ENCODE measurements around the gene CIDEA. TPM values are rescaled to one million over a fixed set of nuclear protein-coding genes. Genes with fewer than 3 reads are reported as not detected.
A peak's percentile ranks its signal among the peaks of the same experiment; 100 is the strongest.

The CIDEA gene
- total RNA-seq, 2 donors from 2014 or later = 56.7 TPM; not detected in 1

- DNase-seq (peak; percentile 79 to 85 (median 81)), ATAC-seq (peak; percentile 77)
- 1% methylated on average over 77 of the region's 81 CpGs; no CpG with 5 or more reads in 1 of the 2 donors for WGBS, 2 donors
- Histone ChIP-seq H3K27me3 (no peaks in the 10 kb centered on the region), H3K4me3 (peak overlapping the region; percentile 17 to 48), H3K36me3 (replicated peaks in 1 of 2; ENCODE audit: insufficient read depth in 1 of 2, low read depth in 2 of 2) (peaks cover 0 to 3% of the 10 kb centered on the region in 2 donors), H3K4me1 (peaks cover 42% of the 10 kb centered on the region), H3K27ac (peak overlapping the region; percentile 65 to 94 (median 86)), H3K9me3 (no peaks in the 10 kb centered on the region)
- intact Hi-C loops (cut with DNase I) = no loop called here
- TF ChIP-seq POLR2A (IDR thresholded peaks at IDR 0.05) (peak; percentile 68 to 86 (median 77)), CTCF (IDR thresholded peaks at IDR 0.05) (no peak)
These were observed 54.4 kb downstream of the CIDEA start for GRCh38 chr18:12308386-12309100.

GRCh38 chr18:12309683-12310198 lies 55.6 kb downstream of the CIDEA start:
- H3K36me3 ChIP-seq (replicated peaks in 1 of 2; ENCODE audit: insufficient read depth in 1 of 2, low read depth in 2 of 2) = peaks cover 0 to 3% of the 10 kb centered on the region in 2 donors
- no peak for TF ChIP-seq CTCF (IDR thresholded peaks at IDR 0.05)
- peak in 1 of 3 donors; percentile 9 for TF ChIP-seq POLR2A (IDR thresholded peaks at IDR 0.05)
- DNase-seq = no peak
- H3K9me3 ChIP-seq = no peaks in the 10 kb centered on the region
- intact Hi-C loops (cut with DNase I) = no loop called here
- no peak for ATAC-seq
- no peak overlapping the region for H3K4me3 ChIP-seq
- H3K27ac ChIP-seq = peak overlapping the region; percentile 4 to 94 (median 78)
- no peaks in the 10 kb centered on the region for H3K27me3 ChIP-seq
- 12 to 17% methylated on average over 7 of the region's 7 CpGs for WGBS, 2 donors
- peaks cover 50% of the 10 kb centered on the region for H3K4me1 ChIP-seq

- ATAC-seq = no peak
- Histone ChIP-seq H3K36me3 (replicated peaks in 1 of 2; ENCODE audit: insufficient read depth in 1 of 2, low read depth in 2 of 2) (peaks cover 0 to 3% of the 10 kb centered on the region in 2 donors), H3K27ac (peak overlapping the region in 2 of 4 donors; percentile 91 to 94), H3K4me3 (no peak overlapping the region), H3K27me3 (no peaks in the 10 kb centered on the region), H3K4me1 (peaks cover 55% of the 10 kb centered on the region), H3K9me3 (no peaks in the 10 kb centered on the region)
- intact Hi-C loops (cut with DNase I) = no loop called here
- DNase-seq = no peak
- 96 to 99% methylated on average over 6 of the region's 6 CpGs for WGBS, 2 donors
- TF ChIP-seq POLR2A (IDR thresholded peaks at IDR 0.05) (no peak), CTCF (IDR thresholded peaks at IDR 0.05) (no peak)
These were observed 56.6 kb downstream of the CIDEA start for GRCh38 chr18:12310762-12311161.

GRCh38 chr18:12312976-12313375 lies 58.8 kb downstream of the CIDEA start:
- intact Hi-C loops (cut with DNase I) = no loop called here
- Histone ChIP-seq H3K36me3 (replicated peaks in 1 of 2; ENCODE audit: insufficient read depth in 1 of 2, low read depth in 2 of 2) (peaks cover 0 to 3% of the 10 kb centered on the region in 2 donors), H3K27me3 (no peaks in the 10 kb centered on the region), H3K9me3 (no peaks in the 10 kb centered on the region), H3K4me1 (peaks cover 60% of the 10 kb centered on the region), H3K4me3 (no peak overlapping the region), H3K27ac (peak overlapping the region; percentile 47 to 90 (median 80))
- DNase-seq = no peak
- no peak for TF ChIP-seq CTCF (IDR thresholded peaks at IDR 0.05)
- TF ChIP-seq POLR2A (IDR thresholded peaks at IDR 0.05) = peak in 1 of 3 donors; percentile 39
- peak; percentile 50 for ATAC-seq

Data from body of pancreas (tissue), 4 donors.